K562 (cell line): ENCODE results near the gene AGAP1. TPM values are rescaled to one million over a fixed set of nuclear protein-coding genes. Genes with fewer than 3 reads are reported as not detected.

Source experiments
- ATAC-seq: fragments of 200-7000 bp; cut with Tn5 transposase; 3 replicates; pipeline ENCODE4 v1.9.1; 2020; ENCODE audit warnings: moderate library complexity
- BruUV-seq: library from RNA; stranded (reverse); fragments of 400-500 nt; replicated peaks from 2 replicates; lab custom pipeline; 2021; lab: Mats Ljungman, UMichigan
- CTCF ChIA-PET: fragments of 300-600 bp; formaldehyde crosslinking; extraction: SDS; loops from one replicate; lab custom pipeline; 2021; ENCODE audit warnings: low intra/inter-chr PET ratio; lab: Yijun Ruan, JAX
- POLR2A ChIA-PET: fragments of 300-600, 350-650 bp; sonication (Branson Sonifier 250); formaldehyde crosslinking; extraction: SDS; loops from one replicate; lab custom pipeline; 2021; ENCODE audit warnings: antibody characterized with exemption, inconsistent platforms; lab: Yijun Ruan, JAX
- DNase-seq, 4 experiments: peaks; one replicate each; pipeline versions ENCODE4 v3.0.0 to v3.0.0-alpha.2; 2011 to 2018; ENCODE audit warnings: low spot score in 3 of 4, mixed read lengths in 3 of 4; ENCODE audit errors: extremely low read depth in 1 of 4
- FAIRE-seq: peaks from 2 replicates; lab custom pipeline; 2011; peaks lifted over from hg19 to GRCh38; lab: Jason Lieb, UNC
- H2AFZ ChIP-seq: 2 replicates; pipeline ENCODE4 v1.6.0; 2011; ENCODE audit warnings: low read depth, low read length, control low read depth, inconsistent platforms
- H3K27ac ChIP-seq: fragments of 200-600 bp; 3 replicates; pipeline ENCODE4 v1.8.0; 2011; ENCODE audit warnings: low read depth, mild to moderate bottlenecking, control low read depth, inconsistent platforms, low read length, moderate library complexity, mixed read lengths; ENCODE audit errors: extremely low read depth
- H3K27me3 ChIP-seq, 2 experiments: fragments of 300-600 bp in 1 of 2; 2 replicates in 1 of 2; 3 replicates in 1 of 2; pipeline versions ENCODE4 v1.6.0 to v1.8.0; 2011; ENCODE audit warnings: inconsistent platforms in 2 of 2, low read length in 2 of 2, mild to moderate bottlenecking in 1 of 2, mixed read lengths in 1 of 2, moderate library complexity in 1 of 2; ENCODE audit not compliant: control insufficient read depth in 2 of 2, insufficient read depth in 2 of 2
- H3K36me3 ChIP-seq: fragments of 300-600 bp; 3 replicates; pipeline ENCODE4 v1.8.0; 2011; ENCODE audit warnings: mild to moderate bottlenecking, low read length, inconsistent platforms; ENCODE audit not compliant: control insufficient read depth, insufficient read depth
- H3K4me1 ChIP-seq, 2 experiments: fragments of 200-600 bp in 1 of 2; replicated peaks in 1 of 2; 2 replicates in 1 of 2; 3 replicates in 1 of 2; pipeline versions ENCODE4 v1.5.1 to v1.8.0; 2011; ENCODE audit warnings: inconsistent platforms in 2 of 2, low read length in 2 of 2, mild to moderate bottlenecking in 1 of 2, mixed read lengths in 1 of 2, moderate library complexity in 1 of 2; ENCODE audit not compliant: control insufficient read depth in 2 of 2, insufficient read depth in 2 of 2
- H3K4me2 ChIP-seq: 2 replicates; pipeline ENCODE4 v1.6.1; 2011; ENCODE audit warnings: low read length, control low read depth, inconsistent platforms, mixed read lengths; ENCODE audit not compliant: insufficient read depth
- H3K4me3 ChIP-seq: fragments of 200-600 bp; sonication (generic), shearing (Covaris generic); 2 replicates; pipeline ENCODE4 v1.5.1; 2016; ENCODE audit warnings: control low read depth, inconsistent platforms
- H3K79me2 ChIP-seq: fragments of 200-600 bp; 3 replicates; pipeline ENCODE4 v1.8.0; 2011; ENCODE audit warnings: low read length, inconsistent platforms; ENCODE audit not compliant: control insufficient read depth, insufficient read depth
- H3K9ac ChIP-seq, 2 experiments: 2 replicates each; pipeline versions ENCODE4 v1.6.0 to v1.6.1; 2011; ENCODE audit warnings: low read depth in 2 of 2, low read length in 2 of 2, control low read depth in 1 of 2, inconsistent platforms in 1 of 2, mild to moderate bottlenecking in 1 of 2, mixed read lengths in 1 of 2; ENCODE audit not compliant: insufficient read depth in 1 of 2
- H3K9me1 ChIP-seq: one replicate; pipeline ENCODE4 v1.6.0; 2011; ENCODE audit warnings: inconsistent platforms, mild to moderate bottlenecking, low read length, moderate library complexity; ENCODE audit not compliant: control insufficient read depth, insufficient read depth
- H3K9me3 ChIP-seq: replicated peaks from 2 replicates; pipeline ENCODE4 v1.5.1; 2011; ENCODE audit warnings: low read depth, low read length, inconsistent platforms; ENCODE audit not compliant: control insufficient read depth, insufficient read depth
- H4K20me1 ChIP-seq: replicated peaks from 2 replicates; pipeline ENCODE4 v1.6.1; 2011; ENCODE audit warnings: low read length, inconsistent platforms, mixed read lengths; ENCODE audit not compliant: control insufficient read depth, insufficient read depth
- ETV1 ChIP-seq: fragments of 450-650 bp; conservative IDR thresholded peaks from 2 replicates; pipeline ENCODE4 v1.6.1; 2016; ENCODE audit warnings: missing genetic modification characterization, control low read depth, low read depth, missing compliant biosample characterization
- ZNF318 ChIP-seq, 2 experiments: fragments of 450-650 bp; IDR thresholded peaks; 2 replicates each; pipeline ENCODE4 v1.6.1; 2016; ENCODE audit warnings: mild to moderate bottlenecking in 2 of 2, borderline replicate concordance in 1 of 2, low read depth in 1 of 2, moderate library complexity in 1 of 2
- WGBS: fragments of 100-300 bp; shearing (Covaris generic); methylation state at CpG from one replicate; pipeline ENCODE4 v1.1.6; 2016; ENCODE audit warnings: low coverage, mixed read lengths; ENCODE audit not compliant: insufficient coverage; ENCODE audit errors: missing lambda C conversion rate; 5-methylcytosine and 5-hydroxymethylcytosine counted together
- in situ Hi-C: fragments of 300-500 bp; cut with MboI; formaldehyde crosslinking; loops from 4 replicates; pipeline ENCODE4 v1.15.0; 2018; ENCODE audit warnings: inconsistent platforms, mixed read lengths
- intact Hi-C: fragments of 100-400 bp; cut with micrococcal nuclease; formaldehyde crosslinking; loops from 2 replicates; pipeline ENCODE4 v1.14.2; 2022
- polyA plus RNA-seq, 8 experiments: library from polyadenylated mRNA; depleted of rRNA in 4 of 8; stranded (reverse) in 5 of 8; unstranded in 3 of 8; fragments of >200 nt; fragmentation: Nextera tagmentation in 2 of 8; fragmentation: Illumina TruSeq in 1 of 8; extraction: Ambion mirVana in 2 of 8; extraction: Trizol in 1 of 8; gene quantifications; 2 replicates each; pipeline versions ENCODE4 v1.2.1 to v1.2.3, GENCODE V29; 2011 to 2014; ENCODE audit warnings: inconsistent platforms in 1 of 8, missing spikeins in 1 of 8
- total RNA-seq, 7 experiments: library from RNA; depleted of rRNA in 6 of 7; stranded (reverse); fragments of >200 nt in 6 of 7; fragmentation: Illumina TruSeq in 2 of 7; extraction: Trizol in 2 of 7; gene quantifications; 2 replicates each; pipeline versions ENCODE4 v1.2.1 to v1.2.3, GENCODE V29; 2011 to 2021; ENCODE audit warnings: low replicate concordance in 1 of 7
- TF ChIP-seq, protein P1 (sequence below): sonication (generic); formaldehyde crosslinking; IDR thresholded peaks from 2 replicates; pipeline ENCODE4 v1.5.0; 2020; ENCODE audit warnings: missing genetic modification reagents

Gene AGAP1
- total and polyA plus RNA-seq, 9 of the 15 experiments (the other 6 are each of a cell fraction or from before 2014, with no cell fraction given), result 1.3 to 24.0 (median 10.6) TPM

DNA sequence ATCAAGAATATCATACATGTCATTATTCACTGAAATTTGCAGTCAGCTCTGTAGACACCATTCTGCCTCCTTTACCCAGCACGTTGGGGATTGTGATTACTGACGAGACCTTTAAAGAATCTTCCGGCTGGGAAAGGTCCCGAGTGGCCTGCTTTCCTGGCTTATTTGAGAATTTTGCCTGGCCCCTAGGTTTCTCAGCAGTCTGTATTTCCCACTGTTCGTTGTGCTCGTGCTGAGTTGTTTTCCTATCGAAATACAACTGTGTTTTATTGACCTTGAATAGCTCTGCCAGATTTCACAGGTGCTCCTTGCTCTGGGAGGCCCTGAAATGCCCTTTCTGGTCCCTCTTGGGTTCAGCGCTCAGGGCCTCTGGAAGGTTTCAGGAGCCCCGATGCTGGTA, 94.9 kb downstream of the AGAP1 start (continued):
- TF ChIP-seq ZNF318 (IDR thresholded peaks at IDR 0.05; ENCODE audit: borderline replicate concordance in 1 of 2, low read depth in 1 of 2), result no peak

DNA sequence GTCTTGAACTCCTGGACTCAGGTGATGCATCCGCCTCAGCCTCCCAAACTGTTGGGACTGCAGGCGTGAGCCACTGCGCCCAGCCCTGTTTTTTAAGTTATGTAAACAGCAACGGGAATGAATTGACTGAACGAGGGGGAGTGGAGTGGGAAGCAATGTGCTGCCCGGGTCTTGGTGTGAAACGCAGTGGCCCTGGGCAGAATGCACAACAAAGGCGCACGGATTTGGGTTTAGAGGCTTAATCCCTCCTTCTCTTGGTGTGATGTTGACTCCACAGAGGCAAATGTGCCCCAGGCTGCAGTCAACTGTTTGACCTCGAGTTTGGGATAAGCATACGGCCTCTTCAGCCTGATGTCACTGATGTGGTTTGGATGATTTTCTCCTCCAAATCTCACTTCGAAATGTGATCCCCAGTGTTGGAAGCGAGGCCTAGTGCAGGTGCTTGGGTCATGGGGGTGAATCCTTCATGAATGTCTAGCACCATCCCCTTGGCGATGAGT, 97.4 kb downstream of the AGAP1 start:
- intact Hi-C loops, result loop anchor here (5.0 kb wide), 1 partner anchor 94 kb away; no protein-coding TSS in a partner anchor
- ATAC-seq (no peak), FAIRE-seq (no peak), DNase-seq (no peak)
- Histone ChIP-seq H3K9me3 (no peaks in the 10 kb centered on the region), H3K79me2 (peaks cover 33% of the 10 kb centered on the region), H3K36me3 (no peaks in the 10 kb centered on the region), H3K4me2 (no peak overlapping the region), H3K27me3 (no peaks in the 10 kb centered on the region), H2AFZ (no peak overlapping the region), H3K9me1 (no peaks in the 10 kb centered on the region), H3K27ac (no peak overlapping the region), H3K4me3 (no peak overlapping the region), H3K4me1 (peaks cover 0 to 4% of the 10 kb centered on the region in 2 experiments; a peak in 2 of 5 replicates), H3K9ac (no peak overlapping the region), H4K20me1 (peaks cover 18% of the 10 kb centered on the region)
- ChIA-PET CTCF (no interaction called here), POLR2A (no interaction called here)
- WGBS, result 64% methylated on average over 8 of the region's 14 CpGs
- TF ChIP-seq, protein P1, sequence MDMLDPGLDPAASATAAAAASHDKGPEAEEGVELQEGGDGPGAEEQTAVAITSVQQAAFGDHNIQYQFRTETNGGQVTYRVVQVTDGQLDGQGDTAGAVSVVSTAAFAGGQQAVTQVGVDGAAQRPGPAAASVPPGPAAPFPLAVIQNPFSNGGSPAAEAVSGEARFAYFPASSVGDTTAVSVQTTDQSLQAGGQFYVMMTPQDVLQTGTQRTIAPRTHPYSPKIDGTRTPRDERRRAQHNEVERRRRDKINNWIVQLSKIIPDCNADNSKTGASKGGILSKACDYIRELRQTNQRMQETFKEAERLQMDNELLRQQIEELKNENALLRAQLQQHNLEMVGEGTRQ, result no peak
- no peak for TF ChIP-seq ETV1 (tag)
- in situ Hi-C loops, result no loop called here
- no TSS peak for BruUV-seq
